LoVo (cell line): ENCODE measurements around the gene CALHM3.

Experiments
- DNase-seq: peaks from one replicate; pipeline ENCODE4 v3.0.0-alpha.2; 2016; ENCODE audit warnings: low spot score

The CALHM3 gene

GRCh38 chr10:103474077-103474476, 5.0 kb downstream of the CALHM3 start:
- no peak for DNase-seq

- DNase-seq = no peak
Measured at GRCh38 chr10:103473261-103473671, 5.8 kb downstream of the CALHM3 start.

GRCh38 chr10:103472005-103472404, 7.0 kb downstream of the CALHM3 start:
- DNase-seq = no peak

GRCh38 chr10:103470761-103471653, 8.0 kb downstream of the CALHM3 start:
- peak; percentile 28 for DNase-seq

GRCh38 chr10:103469201-103469600, 9.8 kb downstream of the CALHM3 start:
- DNase-seq = no peak

GRCh38 chr10:103467406-103467805, 11.6 kb downstream of the CALHM3 start:
- DNase-seq = no peak

- DNase-seq = no peak
Measured at GRCh38 chr10:103466734-103467133, 12.3 kb downstream of the CALHM3 start.

GRCh38 chr10:103465411-103466179, 13.4 kb downstream of the CALHM3 start:
- DNase-seq = no peak

- no peak for DNase-seq
Measured at GRCh38 chr10:103463499-103463898, 15.5 kb downstream of the CALHM3 start.

- no peak for DNase-seq
Measured at GRCh38 chr10:103459615-103460014, 19.4 kb downstream of the CALHM3 start.

GRCh38 chr10:103458720-103459119, 20.3 kb downstream of the CALHM3 start, which contains the start of gene CALHM1:
Gene CALHM1, minus strand, starts transcription at chr10:103458900. Its CDS starts 149 bp downstream, at chr10:103458751.
- no peak for DNase-seq

GRCh38 chr10:103457896-103458583, 21.0 kb downstream of the CALHM3 start:
- no peak for DNase-seq

GRCh38 chr10:103457176-103457712, 21.8 kb downstream of the CALHM3 start:
- no peak for DNase-seq

- DNase-seq = no peak
Measured at GRCh38 chr10:103456074-103456660, 22.9 kb downstream of the CALHM3 start.

- DNase-seq = no peak
Measured at GRCh38 chr10:103455235-103455634, 23.8 kb downstream of the CALHM3 start.

- no peak for DNase-seq
Measured at GRCh38 chr10:103454026-103454425, 25.0 kb downstream of the CALHM3 start.

GRCh38 chr10:103452506-103453230, 26.4 kb downstream of the CALHM3 start:
- DNase-seq = no peak

- DNase-seq = no peak
Measured at GRCh38 chr10:103451831-103452505, 27.1 kb downstream of the CALHM3 start, which contains the start of gene CALHM2. Gene CALHM2, minus strand, starts transcription at chr10:103452370. Its CDS starts 2,429 bp downstream, at chr10:103449941.

GRCh38 chr10:103451091-103451813, 27.8 kb downstream of the CALHM3 start:
- DNase-seq = peak; percentile 28
